OCI-LY7 (cell line): ENCODE results near the gene SGPL1. TPM values are rescaled to one million over a fixed set of nuclear protein-coding genes. Genes with fewer than 3 reads are reported as not detected.

ENCODE experiments used
- BruUV-seq: library from RNA; stranded (reverse); fragments of 400-500 nt; replicated peaks from 2 replicates; lab custom pipeline; 2021; lab: Mats Ljungman, UMichigan
- CTCF ChIA-PET: fragments of 300-600 bp; sonication (Branson Sonifier 250); formaldehyde crosslinking; loops from one replicate; lab custom pipeline; 2022; ENCODE audit warnings: antibody characterized with exemption; ENCODE audit not compliant: unreplicated experiment; lab: Charles Lee
- POLR2A ChIA-PET: fragments of 300-600 bp; sonication (Branson Sonifier 250); formaldehyde crosslinking; loops from one replicate; lab custom pipeline; 2022; ENCODE audit warnings: antibody characterized with exemption; lab: Charles Lee
- DNase-seq: peaks from one replicate; pipeline ENCODE4 v3.0.0-alpha.2; 2015; ENCODE audit warnings: low spot score
- H2AFZ ChIP-seq: fragments of 200-600 bp; sonication (generic), shearing (Covaris generic); 2 replicates; pipeline ENCODE4 v1.6.1; 2014; ENCODE audit warnings: mild to moderate bottlenecking, antibody characterized with exemption, low read length, moderate library complexity
- H3K27ac ChIP-seq: fragments of 200-600 bp; sonication (generic); 2 replicates; pipeline ENCODE4 v1.5.1; 2014; ENCODE audit warnings: mixed run types, low read depth, mild to moderate bottlenecking, moderate library complexity, low read length, inconsistent platforms; ENCODE audit not compliant: poor library complexity, severe bottlenecking
- H3K36me3 ChIP-seq: fragments of 200-600 bp; sonication (generic); 2 replicates; pipeline ENCODE4 v1.6.1; 2014; ENCODE audit warnings: mild to moderate bottlenecking, antibody characterized with exemption, low read length, moderate library complexity, mixed read lengths; ENCODE audit not compliant: insufficient read depth
- H3K4me1 ChIP-seq: fragments of 200-600 bp; sonication (generic); 2 replicates; pipeline ENCODE4 v1.5.1; 2014; ENCODE audit warnings: mild to moderate bottlenecking, low read length; ENCODE audit not compliant: insufficient read depth, poor library complexity, severe bottlenecking
- H3K4me2 ChIP-seq: fragments of 200-600 bp; sonication (generic); 2 replicates; pipeline ENCODE4 v1.6.1; 2014; ENCODE audit warnings: mild to moderate bottlenecking, low read length
- H3K4me3 ChIP-seq: fragments of 200-600 bp; sonication (generic); 2 replicates; pipeline ENCODE4 v1.5.1; 2014; ENCODE audit warnings: mild to moderate bottlenecking, low read depth, low read length; ENCODE audit not compliant: poor library complexity, severe bottlenecking
- H3K79me2 ChIP-seq: fragments of 200-600 bp; sonication (generic); 2 replicates; pipeline ENCODE4 v1.6.1; 2016; ENCODE audit warnings: low read depth, mild to moderate bottlenecking, low read length, moderate library complexity, mixed read lengths; ENCODE audit not compliant: insufficient read depth
- H3K9me2 ChIP-seq: fragments of 200-600 bp; sonication (generic); 2 replicates; pipeline ENCODE4 v1.6.1; 2016; ENCODE audit warnings: mild to moderate bottlenecking, low read length, mixed read lengths; ENCODE audit not compliant: insufficient read depth
- H3K9me3 ChIP-seq: fragments of 200-600 bp; sonication (generic); 2 replicates; pipeline ENCODE4 v1.6.1; 2014; ENCODE audit warnings: mild to moderate bottlenecking, mixed run types, low read length, mixed read lengths
- H4K20me1 ChIP-seq: fragments of 200-600 bp; sonication (generic); 2 replicates; pipeline ENCODE4 v1.6.1; 2014; ENCODE audit warnings: mild to moderate bottlenecking, antibody characterized with exemption, low read length, moderate library complexity, mixed read lengths; ENCODE audit not compliant: insufficient read depth
- CTCF ChIP-seq: fragments of 200-600 bp; sonication (generic); conservative IDR thresholded peaks from 2 replicates; pipeline ENCODE4 v1.5.1; 2014; ENCODE audit warnings: mild to moderate bottlenecking, antibody characterized with exemption, low read length, moderate library complexity, mixed read lengths
- EZH2phosphoT487 ChIP-seq: fragments of 200-600 bp; sonication (generic); IDR thresholded peaks from 2 replicates; pipeline ENCODE4 v1.6.1; 2018; ENCODE audit warnings: low read depth, borderline replicate concordance, mild to moderate bottlenecking, mixed run types, antibody characterized with exemption, low read length, moderate library complexity, mixed read lengths
- intact Hi-C: fragments of 100-400 bp; cut with micrococcal nuclease; formaldehyde crosslinking; loops from one replicate; pipeline ENCODE4 v1.10.0; 2022; ENCODE audit not compliant: unreplicated experiment
- total RNA-seq, 2 experiments: library from RNA; depleted of rRNA in 1 of 2; stranded (reverse); fragments of >200 nt in 1 of 2; shearing (Covaris generic) in 1 of 2; gene quantifications; 2 replicates each; pipeline ENCODE4 v1.2.3, GENCODE V29; 2014 to 2022

The SGPL1 gene
- total RNA-seq, 2 experiments from 2014 or later = 11.7 to 25.1 TPM

- ChIA-PET CTCF (interaction anchor here (1.0 kb wide), 1 partner anchor 143 kb away, joined by 3 read pairs; no protein-coding TSS in a partner anchor), POLR2A (no interaction called here)
- DNase-seq = no peak
- H3K4me3 ChIP-seq = no peak overlapping the region
- no peaks in the 10 kb centered on the region for H3K4me1 ChIP-seq
- H4K20me1 ChIP-seq = no peaks in the 10 kb centered on the region
- H3K36me3 ChIP-seq = no peaks in the 10 kb centered on the region
- H3K9me3 ChIP-seq = no peaks in the 10 kb centered on the region
- H2AFZ ChIP-seq = no peak overlapping the region
- H3K4me2 ChIP-seq = no peak overlapping the region
- intact Hi-C loops = no loop called here
- H3K9me2 ChIP-seq = no peaks in the 10 kb centered on the region
- H3K79me2 ChIP-seq = no peaks in the 10 kb centered on the region
- BruUV-seq = no TSS peak
- H3K27ac ChIP-seq = no peak overlapping the region
- no peak for TF ChIP-seq EZH2phosphoT487
- TF ChIP-seq CTCF = no peak
These were observed 89.6 kb downstream of the SGPL1 start for GRCh38 chr10:70905071-70906021.

- H3K9me3 ChIP-seq = no peaks in the 10 kb centered on the region
- no peak overlapping the region for H3K4me3 ChIP-seq
- H3K79me2 ChIP-seq = no peaks in the 10 kb centered on the region
- no peak for DNase-seq
- H3K4me1 ChIP-seq = no peaks in the 10 kb centered on the region
- H3K4me2 ChIP-seq = no peak overlapping the region
- H3K27ac ChIP-seq = no peak overlapping the region
- H3K36me3 ChIP-seq = no peaks in the 10 kb centered on the region
- H4K20me1 ChIP-seq = no peaks in the 10 kb centered on the region
- CTCF ChIA-PET = no interaction called here
- POLR2A ChIA-PET = no interaction called here
- TF ChIP-seq CTCF (no peak), EZH2phosphoT487 (no peak)
- no TSS peak for BruUV-seq
- no peaks in the 10 kb centered on the region for H3K9me2 ChIP-seq
- intact Hi-C loops = no loop called here
- H2AFZ ChIP-seq = no peak overlapping the region
These were observed 90.5 kb downstream of the SGPL1 start for GRCh38 chr10:70906031-70906783.
